Brain microvascular endothelial cell (primary cell): ENCODE results near the gene TAF1.
"Not testable (repeated sequence)": the region's sequence is repeated elsewhere in the genome, so short reads cannot be mapped to it uniquely, and the experiment has no call there.

Experiments
- DNase-seq: peaks from one replicate; pipeline ENCODE4 v3.0.0-alpha.2; 2020
- H3K27ac ChIP-seq: fragments of 250-450 bp; sonication (Bioruptor Pico); 2 replicates; pipeline ENCODE4 v1.5.1; 2020; ENCODE audit warnings: mild to moderate bottlenecking, moderate library complexity
- H3K27me3 ChIP-seq: fragments of 250-450 bp; sonication (Bioruptor Pico); replicated peaks from 2 replicates; pipeline ENCODE4 v1.5.1; 2020; ENCODE audit warnings: mild to moderate bottlenecking
- H3K36me3 ChIP-seq: fragments of 250-450 bp; sonication (Bioruptor Pico); replicated peaks from 2 replicates; pipeline ENCODE4 v1.5.1; 2020; ENCODE audit warnings: mild to moderate bottlenecking
- H3K4me3 ChIP-seq: 2 replicates; pipeline ENCODE4 v1.5.1; 2011; ENCODE audit warnings: low read depth, mild to moderate bottlenecking, control low read depth, low read length, moderate library complexity
- CTCF ChIP-seq: IDR thresholded peaks from 2 replicates; pipeline ENCODE4 v1.5.1; 2011; ENCODE audit warnings: low read depth, mild to moderate bottlenecking, moderate library complexity, low read length, control low read depth, inconsistent platforms; ENCODE audit errors: missing control alignments
- in situ Hi-C: cut with HindIII; loops from 2 replicates; pipeline ENCODE4 v1.10.0; 2017; ENCODE audit warnings: low sequenced_read_pairs, low pct_ligation_motif_present

The TAF1 gene

GRCh38 chrX:71432733-71433132 is 66.6 kb downstream of the TAF1 start:
- H3K27ac ChIP-seq: no peak overlapping the region
- no peak overlapping the region for H3K4me3 ChIP-seq
- DNase-seq: no peak
- no peaks in the 10 kb centered on the region for H3K27me3 ChIP-seq
- in situ Hi-C loops: no loop called here
- TF ChIP-seq CTCF: no peak
- H3K36me3 ChIP-seq: no peaks in the 10 kb centered on the region

- Histone ChIP-seq H3K4me3 (no peak overlapping the region), H3K27ac (no peak overlapping the region), H3K27me3 (no peaks in the 10 kb centered on the region), H3K36me3 (no peaks in the 10 kb centered on the region)
- no peak for DNase-seq
- TF ChIP-seq CTCF: no peak
- in situ Hi-C loops: no loop called here
Measured at GRCh38 chrX:71438750-71439149, 72.6 kb downstream of the TAF1 start.

GRCh38 chrX:71439420-71439819 is 73.3 kb downstream of the TAF1 start:
- H3K4me3 ChIP-seq: no peak overlapping the region
- DNase-seq: no peak
- in situ Hi-C loops: no loop called here
- H3K27me3 ChIP-seq: no peaks in the 10 kb centered on the region
- H3K27ac ChIP-seq: no peak overlapping the region
- no peaks in the 10 kb centered on the region for H3K36me3 ChIP-seq
- no peak for TF ChIP-seq CTCF

GRCh38 chrX:71439896-71440295 is 73.7 kb downstream of the TAF1 start:
- DNase-seq: no peak
- no peak overlapping the region for H3K27ac ChIP-seq
- no peaks in the 10 kb centered on the region for H3K27me3 ChIP-seq
- H3K36me3 ChIP-seq: no peaks in the 10 kb centered on the region
- TF ChIP-seq CTCF: no peak
- H3K4me3 ChIP-seq: no peak overlapping the region
- in situ Hi-C loops: no loop called here

GRCh38 chrX:71440401-71440800 is 74.2 kb downstream of the TAF1 start:
- in situ Hi-C loops: no loop called here
- no peak for DNase-seq
- Histone ChIP-seq H3K4me3 (no peak overlapping the region), H3K27me3 (no peaks in the 10 kb centered on the region), H3K27ac (no peak overlapping the region), H3K36me3 (no peaks in the 10 kb centered on the region)
- no peak for TF ChIP-seq CTCF

- in situ Hi-C loops, DNase-seq, H3K4me3 ChIP-seq, H3K27me3 ChIP-seq, H3K36me3 ChIP-seq, H3K27ac ChIP-seq: not testable (repeated sequence)
Measured at GRCh38 chrX:71441809-71442208, 75.7 kb downstream of the TAF1 start.
